ENCODE results near the gene WDFY3. TPM values are rescaled to one million over a fixed set of nuclear protein-coding genes. Genes with fewer than 3 reads are reported as not detected.

The WDFY3 gene
- polyA plus RNA-seq, 1 of the 3 experiments (the other 2 are of a cell fraction): 13.8 TPM

DNA sequence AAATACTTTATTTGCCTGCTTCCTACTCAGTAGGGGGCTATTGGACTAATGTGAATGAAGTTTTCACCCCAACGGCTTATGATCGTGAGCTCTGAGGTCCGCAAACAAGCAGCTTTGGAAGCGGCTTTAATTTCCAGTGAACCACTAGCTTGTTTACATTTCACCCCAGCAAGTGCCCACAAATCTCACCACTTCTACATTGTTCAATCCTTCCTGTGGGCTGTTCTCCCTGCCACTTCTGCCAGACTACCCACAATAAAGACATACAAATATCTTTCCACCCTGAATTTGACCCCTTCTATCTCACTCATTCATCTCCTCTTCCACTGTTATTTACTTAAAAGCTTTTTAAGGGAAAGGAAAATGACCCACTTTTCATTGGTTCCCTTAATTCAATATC is 285.5 kb downstream of the WDFY3 start:
- Histone ChIP-seq H3K79me2 (ENCODE audit: insufficient read depth) (no peaks in the 10 kb centered on the region), H3K4me3 (ENCODE audit: low read depth in 2 of 2, low read length in 1 of 2) (no peak overlapping the region), H3K4me1 (ENCODE audit: control insufficient read depth in 1 of 2, insufficient read depth in 2 of 2, low read depth in 1 of 2, low read length in 1 of 2) (peaks cover 4 to 20% of the 10 kb centered on the region in 2 experiments; a peak in 3 of 4 replicates), H3F3A (replicated peaks; ENCODE audit: insufficient read depth) (peaks cover 15% of the 10 kb centered on the region), H3K9me2 (no peaks in the 10 kb centered on the region), H3K27me3 (ENCODE audit: insufficient read depth) (no peaks in the 10 kb centered on the region), H3K4me2 (no peak overlapping the region), H3K27ac (ENCODE audit: low read depth in 2 of 2, low read length in 1 of 2) (no peak overlapping the region; a peak in 1 of 4 replicates), H2AFZ (ENCODE audit: low read depth) (no peak overlapping the region), H3K36me3 (replicated peaks in 1 of 2; ENCODE audit: control insufficient read depth in 1 of 2, insufficient read depth in 2 of 2, low read length in 1 of 2) (peaks cover 65 to 79% of the 10 kb centered on the region in 2 experiments), H4K20me1 (ENCODE audit: insufficient read depth) (no peaks in the 10 kb centered on the region), H3K9ac (no peak overlapping the region), H3K9me3 (no peaks in the 10 kb centered on the region)
- ChIA-PET POLR2A (no interaction called here), CTCF (no interaction called here)
- 94% methylated on average over 3 of the region's 4 CpGs for WGBS (ENCODE audit: low lambda C conversion rate)
- TF ChIP-seq RAD21 (IDR thresholded peaks at IDR 0.05; ENCODE audit: low read length) (no peak), IRF3 (IDR thresholded peaks at IDR 0.05; ENCODE audit: low read depth, low read length) (no peak), ELF1 (IDR thresholded peaks at IDR 0.05) (no peak)
- DNase-seq: no peak

GRCh38 chr4:84678976-84679744 is 287.3 kb downstream of the WDFY3 start:
- H4K20me1 ChIP-seq (ENCODE audit: insufficient read depth): no peaks in the 10 kb centered on the region
- H3K9ac ChIP-seq: no peak overlapping the region
- no peak overlapping the region for H3K27ac ChIP-seq (ENCODE audit: low read depth in 2 of 2, low read length in 1 of 2)
- H3K9me3 ChIP-seq: no peaks in the 10 kb centered on the region
- ChIA-PET CTCF (no interaction called here), POLR2A (no interaction called here)
- no peaks in the 10 kb centered on the region for H3K79me2 ChIP-seq (ENCODE audit: insufficient read depth)
- no peak overlapping the region for H3K4me2 ChIP-seq
- peaks cover 19% of the 10 kb centered on the region for H3F3A ChIP-seq (replicated peaks; ENCODE audit: insufficient read depth)
- TF ChIP-seq RCOR1 (IDR thresholded peaks at IDR 0.05; ENCODE audit: low read length) (no peak), CHD2 (IDR thresholded peaks at IDR 0.05; ENCODE audit: low read length, partially characterized antibody) (no peak), POLR2AphosphoS5 (IDR thresholded peaks at IDR 0.05; ENCODE audit: low read depth, low read length) (no peak), NFIC (IDR thresholded peaks at IDR 0.05; ENCODE audit: borderline replicate concordance) (no peak), GABPA (IDR thresholded peaks at IDR 0.05; ENCODE audit: low read depth) (no peak), RFX5 (IDR thresholded peaks at IDR 0.05; ENCODE audit: low read length) (no peak), USF1 (IDR thresholded peaks at IDR 0.05; ENCODE audit: borderline replicate concordance, low read depth) (no peak), RAD21 (IDR thresholded peaks at IDR 0.05; ENCODE audit: low read length) (no peak), TEAD4 (IDR thresholded peaks at IDR 0.05; ENCODE audit: borderline replicate concordance, insufficient read depth) (no peak), ELF1 (IDR thresholded peaks at IDR 0.05) (no peak)
- H3K36me3 ChIP-seq (replicated peaks in 1 of 2; ENCODE audit: control insufficient read depth in 1 of 2, insufficient read depth in 2 of 2, low read length in 1 of 2): peaks cover 63 to 72% of the 10 kb centered on the region in 2 experiments
- DNase-seq: no peak
- H2AFZ ChIP-seq (ENCODE audit: low read depth): no peak overlapping the region
- WGBS (ENCODE audit: low lambda C conversion rate): 98% methylated on average over 12 of the region's 14 CpGs
- peaks cover 4 to 21% of the 10 kb centered on the region in 2 experiments; a peak in 3 of 4 replicates for H3K4me1 ChIP-seq (ENCODE audit: control insufficient read depth in 1 of 2, insufficient read depth in 2 of 2, low read depth in 1 of 2, low read length in 1 of 2)
- H3K9me2 ChIP-seq: no peaks in the 10 kb centered on the region
- no peaks in the 10 kb centered on the region for H3K27me3 ChIP-seq (ENCODE audit: insufficient read depth)
- H3K4me3 ChIP-seq (ENCODE audit: low read depth in 2 of 2, low read length in 1 of 2): no peak overlapping the region

Data from SK-N-SH (cell line).